Gastroesophageal sphincter (tissue), 4 donors: Measurements from ENCODE around the gene SH2B3. TPM values are rescaled to one million over a fixed set of nuclear protein-coding genes. Genes with fewer than 3 reads are reported as not detected.

Experiments used
- ATAC-seq: fragments of 150-250 bp; one replicate; pipeline ENCODE4 v1.9.1; 2016; ENCODE audit warnings: mild to moderate bottlenecking, moderate library complexity
- H3K27ac ChIP-seq, 4 donors: fragments of 200-600 bp; sonication (generic) in 3 of 4; 1 replicate in 3 of 4; 2 replicates in 1 of 4; pipeline ENCODE4 v1.5.1; 2016 to 2019
- H3K27me3 ChIP-seq: fragments of 200-600 bp; sonication (generic); one replicate; pipeline ENCODE4 v1.5.1; 2019
- H3K36me3 ChIP-seq, 2 donors: fragments of 200-600 bp; sonication (generic); one replicate each; pipeline ENCODE4 v1.5.1; 2019; ENCODE audit warnings: control low read depth in 1 of 2
- H3K4me1 ChIP-seq, 3 donors: fragments of 200-600 bp; sonication (generic); 1 replicate in 2 of 3; 2 replicates in 1 of 3; pipeline ENCODE4 v1.5.1; 2016 to 2019; ENCODE audit warnings: control low read depth in 2 of 3
- H3K4me3 ChIP-seq, 2 donors: fragments of 200-600 bp; sonication (generic); one replicate each; pipeline ENCODE4 v1.5.1; 2019; ENCODE audit warnings: mild to moderate bottlenecking in 1 of 2, moderate library complexity in 1 of 2
- H3K9me3 ChIP-seq, 3 donors: fragments of 200-600 bp; sonication (generic); one replicate each; pipeline ENCODE4 v1.5.1; 2017 to 2019; ENCODE audit warnings: control low read depth in 2 of 3
- EP300 ChIP-seq: sonication (generic); formaldehyde crosslinking; IDR thresholded peaks from one replicate; pipeline ENCODE4 v1.6.1; 2017; ENCODE audit warnings: antibody characterized with exemption, mild to moderate bottlenecking
- POLR2A ChIP-seq, 2 donors: fragments of 450-650 bp; IDR thresholded peaks; one replicate each; pipeline ENCODE4 v1.6.1; 2017; ENCODE audit warnings: antibody characterized with exemption in 2 of 2, mild to moderate bottlenecking in 2 of 2, moderate library complexity in 1 of 2
- POLR2AphosphoS5 ChIP-seq: sonication (generic); formaldehyde crosslinking; IDR thresholded peaks from one replicate; pipeline ENCODE4 v1.6.1; 2017; ENCODE audit warnings: antibody characterized with exemption
- WGBS, 2 donors: methylation state at CpG; one replicate each; pipeline ENCODE4 v1.1.5; 2018; ENCODE audit warnings: low coverage in 1 of 2; 5-methylcytosine and 5-hydroxymethylcytosine counted together
- total RNA-seq, 4 donors: library from RNA; depleted of rRNA; stranded (reverse); fragments of >200 nt; gene quantifications; one replicate each; pipeline ENCODE4 v1.1.0, GENCODE V29; 2016
- TF ChIP-seq, protein P1 (sequence below), 4 experiments: fragments of 200-600 bp in 2 of 4; fragments of 450-650 bp in 2 of 4; sonication (generic) in 1 of 4; IDR thresholded peaks; one replicate each; pipeline ENCODE4 v1.5.1; 2017 to 2019; ENCODE audit warnings: antibody characterized with exemption in 4 of 4, mild to moderate bottlenecking in 2 of 4, moderate library complexity in 2 of 4

SH2B3 gene
- total RNA-seq, 4 donors from 2014 or later, result 17.0 to 33.1 (median 23.3) TPM

DNA sequence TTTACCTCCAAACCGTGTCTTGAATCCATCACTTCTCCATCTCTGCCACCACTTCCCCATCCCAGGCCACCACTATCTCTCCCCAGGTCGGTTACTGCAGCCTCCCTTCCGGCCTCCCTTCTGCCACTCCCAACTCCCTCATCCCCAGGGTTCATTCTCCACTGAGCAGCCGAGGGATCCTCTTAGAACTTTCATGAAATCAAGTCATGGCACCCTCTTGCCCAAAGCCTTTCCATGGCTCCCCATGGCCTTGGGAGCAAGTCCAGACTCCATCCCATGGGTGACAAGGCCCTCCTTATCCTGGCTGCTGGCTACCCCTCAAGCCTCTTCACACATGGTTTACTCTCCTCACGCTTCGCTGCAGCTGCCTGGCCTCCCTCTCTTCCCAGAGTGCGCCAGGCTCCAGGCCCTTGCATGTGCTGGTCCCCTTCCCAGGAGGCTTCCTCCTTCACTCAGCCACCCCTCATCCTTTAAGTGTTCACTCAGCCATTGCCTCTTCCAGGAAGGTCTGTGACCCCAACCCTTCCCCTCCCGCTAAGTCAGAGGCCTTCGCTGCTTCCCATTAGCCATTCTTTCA is 17.9 kb upstream of the SH2B3 start:
- Histone ChIP-seq H3K4me3 (no peak overlapping the region), H3K27ac (no peak overlapping the region), H3K9me3 (no peaks in the 10 kb centered on the region), H3K27me3 (no peaks in the 10 kb centered on the region), H3K4me1 (no peaks in the 10 kb centered on the region), H3K36me3 (no peaks in the 10 kb centered on the region)
- 79 to 80% methylated on average over 4 to 8 of the region's 9 CpGs for WGBS, 2 donors
- TF ChIP-seq, protein P1, sequence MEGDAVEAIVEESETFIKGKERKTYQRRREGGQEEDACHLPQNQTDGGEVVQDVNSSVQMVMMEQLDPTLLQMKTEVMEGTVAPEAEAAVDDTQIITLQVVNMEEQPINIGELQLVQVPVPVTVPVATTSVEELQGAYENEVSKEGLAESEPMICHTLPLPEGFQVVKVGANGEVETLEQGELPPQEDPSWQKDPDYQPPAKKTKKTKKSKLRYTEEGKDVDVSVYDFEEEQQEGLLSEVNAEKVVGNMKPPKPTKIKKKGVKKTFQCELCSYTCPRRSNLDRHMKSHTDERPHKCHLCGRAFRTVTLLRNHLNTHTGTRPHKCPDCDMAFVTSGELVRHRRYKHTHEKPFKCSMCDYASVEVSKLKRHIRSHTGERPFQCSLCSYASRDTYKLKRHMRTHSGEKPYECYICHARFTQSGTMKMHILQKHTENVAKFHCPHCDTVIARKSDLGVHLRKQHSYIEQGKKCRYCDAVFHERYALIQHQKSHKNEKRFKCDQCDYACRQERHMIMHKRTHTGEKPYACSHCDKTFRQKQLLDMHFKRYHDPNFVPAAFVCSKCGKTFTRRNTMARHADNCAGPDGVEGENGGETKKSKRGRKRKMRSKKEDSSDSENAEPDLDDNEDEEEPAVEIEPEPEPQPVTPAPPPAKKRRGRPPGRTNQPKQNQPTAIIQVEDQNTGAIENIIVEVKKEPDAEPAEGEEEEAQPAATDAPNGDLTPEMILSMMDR (IDR thresholded peaks at IDR 0.05), result no peak
- TF ChIP-seq POLR2AphosphoS5 (no peak), POLR2A (IDR thresholded peaks at IDR 0.05) (no peak), EP300 (no peak)
- no peak for ATAC-seq

DNA sequence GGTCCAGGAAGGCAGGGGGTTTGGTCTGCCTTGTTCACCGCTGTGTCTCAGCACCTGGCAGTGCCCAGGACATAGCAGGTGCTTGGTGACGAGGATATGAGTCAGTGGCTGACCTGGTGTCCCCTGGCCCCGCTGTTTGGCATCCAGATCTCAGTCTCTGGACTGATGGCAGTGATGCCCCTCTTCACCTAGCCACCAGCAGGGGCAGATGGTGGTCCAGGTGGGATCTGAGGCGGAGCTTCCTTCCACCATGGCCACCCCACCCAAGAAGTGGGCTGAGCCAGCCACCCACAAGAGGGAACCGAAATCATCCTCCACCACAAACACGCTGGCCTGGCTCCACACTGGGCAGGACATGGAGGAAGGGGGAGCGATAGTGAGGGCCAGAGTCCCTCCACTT is 16.1 kb upstream of the SH2B3 start:
- 83% methylated on average over 1 of the region's 7 CpGs; no CpG with 5 or more reads in 1 of the 2 donors for WGBS, 2 donors
- H3K27me3 ChIP-seq, result no peaks in the 10 kb centered on the region
- no peaks in the 10 kb centered on the region for H3K36me3 ChIP-seq
- H3K4me1 ChIP-seq, result no peaks in the 10 kb centered on the region
- no peak overlapping the region for H3K4me3 ChIP-seq
- TF ChIP-seq POLR2A (IDR thresholded peaks at IDR 0.05) (no peak), EP300 (no peak), POLR2AphosphoS5 (no peak)
- TF ChIP-seq, protein P1 (IDR thresholded peaks at IDR 0.05), result no peak
- H3K27ac ChIP-seq, result no peak overlapping the region
- no peaks in the 10 kb centered on the region for H3K9me3 ChIP-seq
- ATAC-seq, result no peak

DNA sequence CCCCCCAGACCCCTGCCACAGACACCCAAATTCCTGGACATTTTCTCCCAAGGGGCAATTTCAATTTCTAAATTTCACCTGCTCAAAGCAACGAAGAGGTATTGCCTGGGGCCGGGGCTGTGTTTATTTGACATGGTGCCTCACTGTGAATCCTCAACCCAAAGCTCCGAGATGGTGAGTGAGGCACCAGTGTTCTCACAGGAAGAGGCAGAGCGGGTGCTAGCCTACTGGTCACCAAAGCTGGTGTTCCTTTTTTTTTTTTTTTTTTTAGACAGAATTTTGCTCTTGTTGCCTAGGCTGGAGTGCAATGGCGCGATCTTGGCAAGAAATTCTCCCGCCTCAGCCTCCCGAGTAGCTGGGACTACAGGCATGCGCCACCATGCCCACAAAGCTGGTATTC is 14.8 kb upstream of the SH2B3 start:
- no peaks in the 10 kb centered on the region for H3K36me3 ChIP-seq
- no peak for ATAC-seq
- WGBS, 2 donors, result 63 to 79% methylated on average over 5 to 7 of the region's 9 CpGs
- H3K9me3 ChIP-seq, result no peaks in the 10 kb centered on the region
- no peak overlapping the region for H3K4me3 ChIP-seq
- H3K4me1 ChIP-seq, result no peaks in the 10 kb centered on the region
- H3K27me3 ChIP-seq, result no peaks in the 10 kb centered on the region
- no peak overlapping the region for H3K27ac ChIP-seq
- TF ChIP-seq POLR2A (IDR thresholded peaks at IDR 0.05), result no peak
- no peak for TF ChIP-seq POLR2AphosphoS5
- TF ChIP-seq, protein P1 (IDR thresholded peaks at IDR 0.05), result no peak
- TF ChIP-seq EP300, result no peak

DNA sequence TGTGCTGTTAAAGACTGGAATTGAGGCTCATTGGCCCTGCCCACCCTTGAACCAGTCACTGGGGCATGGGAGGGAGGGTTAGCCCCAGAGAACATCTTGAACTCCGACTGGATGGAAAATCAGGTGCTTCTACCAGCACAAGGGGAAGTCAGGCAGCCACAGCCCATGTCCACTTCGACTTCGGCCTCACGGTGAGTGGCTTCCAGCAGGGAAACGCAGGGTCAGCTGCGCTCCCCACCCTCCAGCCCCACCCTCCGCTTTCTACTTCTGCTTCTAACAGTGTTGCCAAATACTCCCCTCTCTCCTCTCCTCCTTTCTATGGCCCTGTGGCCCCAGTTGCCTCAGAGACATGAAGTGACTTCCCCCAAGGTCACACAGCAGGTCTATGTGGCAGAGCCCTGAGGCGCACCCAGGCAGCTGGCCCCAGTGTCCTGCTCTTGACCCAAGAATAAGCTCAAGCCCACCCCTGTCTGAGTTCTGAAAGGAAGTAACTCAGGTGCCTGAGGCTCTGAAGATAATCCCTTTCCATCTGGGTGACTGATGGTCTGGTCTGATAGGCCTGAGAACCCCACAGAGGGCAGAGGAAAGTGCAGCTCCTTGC is 11.9 kb upstream of the SH2B3 start:
- no peaks in the 10 kb centered on the region for H3K27me3 ChIP-seq
- peaks cover 0 to 17% (median 0%) of the 10 kb centered on the region in 3 donors for H3K4me1 ChIP-seq
- H3K27ac ChIP-seq, result no peak overlapping the region
- 65 to 71% methylated on average over 2 to 7 of the region's 8 CpGs for WGBS, 2 donors
- TF ChIP-seq POLR2AphosphoS5 (no peak), EP300 (no peak), POLR2A (IDR thresholded peaks at IDR 0.05) (no peak)
- TF ChIP-seq, protein P1 (IDR thresholded peaks at IDR 0.05), result no peak
- H3K36me3 ChIP-seq, result no peaks in the 10 kb centered on the region
- no peaks in the 10 kb centered on the region for H3K9me3 ChIP-seq
- peak; percentile 64 for ATAC-seq
- H3K4me3 ChIP-seq, result no peak overlapping the region

DNA sequence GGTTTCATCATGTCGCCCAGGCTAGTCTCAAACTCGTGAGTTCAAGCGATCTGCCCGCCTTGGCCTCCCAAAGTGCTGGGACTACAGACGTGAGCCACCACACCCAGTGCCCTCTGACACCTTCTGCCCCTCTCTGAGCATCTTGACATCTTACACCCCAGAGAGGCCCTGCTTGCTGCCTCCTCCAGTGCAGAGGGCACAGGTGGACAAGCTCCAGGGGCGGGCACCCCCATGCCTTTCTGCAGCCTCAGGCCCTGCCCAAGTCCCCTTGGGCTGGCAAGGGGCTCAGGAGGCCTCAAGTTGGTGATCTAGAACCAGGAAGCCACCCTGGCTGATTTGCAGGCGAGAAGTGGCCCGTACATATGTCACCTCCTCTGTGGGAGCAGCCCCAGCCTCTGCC is 11.2 kb upstream of the SH2B3 start:
- no peak for ATAC-seq
- no peak for TF ChIP-seq POLR2AphosphoS5
- TF ChIP-seq POLR2A (IDR thresholded peaks at IDR 0.05), result no peak
- TF ChIP-seq, protein P1 (IDR thresholded peaks at IDR 0.05), result no peak
- no peak for TF ChIP-seq EP300
- Histone ChIP-seq H3K9me3 (no peaks in the 10 kb centered on the region), H3K36me3 (no peaks in the 10 kb centered on the region), H3K27me3 (no peaks in the 10 kb centered on the region), H3K27ac (no peak overlapping the region), H3K4me3 (no peak overlapping the region), H3K4me1 (peaks cover 0 to 17% (median 0%) of the 10 kb centered on the region in 3 donors)
- WGBS, 2 donors, result 79% methylated on average over 4 of the region's 8 CpGs; no CpG with 5 or more reads in 1 of the 2 donors
